Activated naive CD8-positive, alpha-beta T cell (primary cell): ENCODE results near the gene SDHB.

Experiments used
- H3K27ac Mint-ChIP-seq: one replicate; pipeline ENCODE4 v1.8.0; 2021; ENCODE audit warnings: mixed read lengths
- H3K27me3 Mint-ChIP-seq: one replicate; pipeline ENCODE4 v1.8.0; 2021; ENCODE audit warnings: mixed read lengths
- H3K36me3 Mint-ChIP-seq: one replicate; pipeline ENCODE4 v1.8.0; 2021; ENCODE audit warnings: mixed read lengths
- H3K4me1 Mint-ChIP-seq: one replicate; pipeline ENCODE4 v1.8.0; 2021; ENCODE audit warnings: low read depth, mixed read lengths
- H3K4me3 Mint-ChIP-seq: one replicate; pipeline ENCODE4 v1.8.0; 2021; ENCODE audit warnings: mild to moderate bottlenecking, mixed read lengths
- H3K9me3 Mint-ChIP-seq: one replicate; pipeline ENCODE4 v1.8.0; 2021; ENCODE audit warnings: low read depth, mixed read lengths

The SDHB gene

DNA sequence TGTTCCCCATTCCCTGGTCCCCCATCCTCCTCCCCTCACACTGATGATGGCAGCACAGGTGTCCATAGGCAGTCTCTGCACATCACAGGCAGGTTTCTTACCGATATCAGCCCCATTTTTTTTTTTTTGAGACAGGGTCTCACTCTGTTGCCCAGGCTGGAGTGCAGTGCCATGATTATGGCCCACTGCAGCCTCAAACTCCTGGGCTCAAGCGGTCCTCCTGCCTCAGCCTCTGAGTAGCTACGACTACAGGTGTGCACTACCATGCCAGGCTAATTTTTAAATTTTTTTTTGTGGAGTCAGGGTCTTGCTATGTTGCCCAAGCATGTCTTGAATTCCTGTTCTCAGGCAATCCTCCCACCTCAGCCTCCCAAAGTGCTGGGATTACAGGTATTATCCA is 28.9 kb upstream of the SDHB start:
- Mint-ChIP-seq H3K36me3 (no peaks in the 10 kb centered on the region), H3K9me3 (no peaks in the 10 kb centered on the region), H3K4me1 (no peaks in the 10 kb centered on the region), H3K27ac (no peak overlapping the region), H3K27me3 (peaks cover 3% of the 10 kb centered on the region), H3K4me3 (no peak overlapping the region)

DNA sequence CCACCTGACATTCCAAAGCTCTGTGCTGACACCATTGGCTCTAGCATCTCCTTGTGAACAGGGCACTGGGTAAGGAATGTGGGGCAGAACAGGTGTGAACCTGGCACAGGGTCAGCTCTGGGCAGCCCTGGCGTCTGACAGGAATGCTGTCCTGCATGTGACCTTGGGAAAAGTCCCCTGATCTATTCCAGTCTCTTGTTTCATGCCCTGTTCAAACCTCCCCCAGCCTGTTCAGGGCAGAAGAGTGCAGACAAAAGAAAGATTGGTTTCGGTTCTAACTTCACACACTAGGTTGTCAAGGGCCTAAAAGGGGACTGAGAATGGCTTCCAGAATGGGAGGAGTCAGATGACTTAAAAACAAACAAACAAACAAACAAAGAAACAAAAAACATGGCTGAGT is 27.6 kb upstream of the SDHB start:
- no peaks in the 10 kb centered on the region for H3K4me1 Mint-ChIP-seq
- no peaks in the 10 kb centered on the region for H3K9me3 Mint-ChIP-seq
- H3K4me3 Mint-ChIP-seq = no peak overlapping the region
- no peak overlapping the region for H3K27ac Mint-ChIP-seq
- H3K36me3 Mint-ChIP-seq = no peaks in the 10 kb centered on the region
- H3K27me3 Mint-ChIP-seq = peaks cover 3% of the 10 kb centered on the region

DNA sequence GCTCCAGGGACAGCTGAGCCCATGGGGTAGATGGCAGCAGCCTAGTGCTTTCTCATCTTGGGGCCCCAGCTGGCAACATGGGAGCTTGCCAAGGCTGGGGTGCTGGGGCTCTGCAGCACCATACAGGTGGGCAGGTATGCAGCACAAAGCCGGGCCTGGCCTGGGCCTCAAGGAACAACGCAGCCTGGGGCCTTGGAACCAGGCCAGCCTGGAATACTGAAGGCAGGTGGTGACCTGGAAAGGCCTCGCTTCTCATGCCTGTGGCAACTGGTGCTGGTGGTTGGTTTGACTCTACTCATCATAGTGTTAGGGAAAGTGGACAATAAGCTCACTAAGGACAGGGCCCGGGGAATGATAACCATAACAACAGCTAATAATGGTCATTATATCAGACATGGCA is 27.0 kb upstream of the SDHB start:
- H3K9me3 Mint-ChIP-seq = no peaks in the 10 kb centered on the region

DNA sequence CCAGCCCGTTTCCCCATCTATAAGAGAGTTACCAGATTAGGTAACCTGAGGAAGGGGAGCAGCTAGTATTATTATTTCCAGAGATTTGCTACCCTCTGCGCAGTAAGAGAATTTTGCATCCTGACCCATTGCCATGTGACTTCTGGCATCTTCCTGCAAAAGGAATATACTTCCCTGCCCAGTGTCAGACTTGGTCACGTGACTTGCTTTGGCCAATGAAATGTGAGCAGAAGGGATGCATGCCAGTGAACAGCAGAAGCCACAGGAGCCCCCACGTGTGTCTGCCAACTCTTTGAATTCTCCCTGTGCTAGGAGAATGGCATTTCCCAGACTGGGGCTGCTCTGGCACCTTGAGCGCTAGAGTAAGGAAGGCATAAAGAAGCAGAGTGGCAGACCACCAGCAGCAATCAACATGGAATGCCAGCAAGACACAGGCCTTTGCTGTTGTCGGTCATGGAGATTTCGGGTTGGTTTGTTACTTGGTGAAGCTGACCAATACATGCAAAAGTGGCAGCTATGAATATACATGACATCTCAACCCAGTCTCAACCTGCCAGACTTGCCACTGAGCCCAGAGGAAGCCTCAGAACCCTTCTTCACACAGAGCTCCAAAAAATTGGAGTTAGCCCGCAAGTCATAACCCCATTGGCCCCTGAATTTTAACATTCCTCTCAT is 26.4 kb upstream of the SDHB start:
- Mint-ChIP-seq H3K36me3 (no peaks in the 10 kb centered on the region), H3K4me1 (no peaks in the 10 kb centered on the region), H3K27ac (no peak overlapping the region), H3K27me3 (peaks cover 3% of the 10 kb centered on the region), H3K9me3 (no peaks in the 10 kb centered on the region), H3K4me3 (no peak overlapping the region)

More for the DNA sequence above, 27.0 kb upstream of the SDHB start:
- Mint-ChIP-seq H3K27me3 (peaks cover 3% of the 10 kb centered on the region), H3K4me3 (no peak overlapping the region), H3K27ac (no peak overlapping the region), H3K36me3 (no peaks in the 10 kb centered on the region), H3K4me1 (no peaks in the 10 kb centered on the region)

DNA sequence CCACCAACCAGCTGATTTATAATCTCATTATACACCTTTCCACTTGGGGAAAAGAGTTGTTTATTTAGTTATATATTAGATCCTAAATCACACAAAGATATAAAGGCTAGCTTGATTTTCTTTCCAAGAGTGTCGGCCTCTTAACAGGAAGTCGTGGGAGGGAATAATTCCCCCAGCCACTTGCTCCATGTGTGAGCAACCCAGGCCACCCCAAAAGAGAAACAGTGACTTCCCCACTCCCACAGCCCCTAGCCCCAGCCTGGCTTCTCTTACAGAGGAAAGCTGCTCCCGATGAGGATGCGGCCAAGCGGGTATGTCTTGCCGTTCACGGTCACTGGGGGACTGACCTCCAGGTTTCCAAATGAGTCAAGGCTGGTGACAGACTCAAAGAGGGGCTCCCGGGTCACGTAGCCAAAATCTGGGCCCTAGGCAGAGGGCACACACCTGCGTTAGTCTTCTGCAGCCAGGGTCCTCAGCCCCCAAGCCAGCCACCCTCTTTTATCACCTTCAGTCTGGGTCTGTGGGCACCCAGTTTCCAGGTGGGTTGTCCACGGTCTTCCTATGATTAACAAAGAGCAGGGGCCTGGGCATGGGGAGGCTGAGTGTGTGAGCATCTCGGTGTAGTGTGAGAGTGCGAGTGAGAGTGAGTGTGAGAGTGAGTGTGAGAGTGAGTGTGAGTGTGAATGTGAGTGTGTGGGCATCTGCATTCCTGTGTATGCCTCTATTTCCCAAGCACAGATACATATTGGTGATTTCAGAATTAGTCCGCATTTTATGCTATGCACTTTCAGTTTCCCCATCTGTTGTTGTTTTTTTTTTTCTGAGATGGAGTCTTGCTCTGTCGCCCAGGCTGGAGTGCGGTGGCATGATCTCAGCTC is 25.4 kb upstream of the SDHB start:
- H3K4me3 Mint-ChIP-seq = no peak overlapping the region
- H3K36me3 Mint-ChIP-seq = no peaks in the 10 kb centered on the region
- no peaks in the 10 kb centered on the region for H3K9me3 Mint-ChIP-seq
- no peaks in the 10 kb centered on the region for H3K27me3 Mint-ChIP-seq
- no peaks in the 10 kb centered on the region for H3K4me1 Mint-ChIP-seq
- H3K27ac Mint-ChIP-seq = no peak overlapping the region

DNA sequence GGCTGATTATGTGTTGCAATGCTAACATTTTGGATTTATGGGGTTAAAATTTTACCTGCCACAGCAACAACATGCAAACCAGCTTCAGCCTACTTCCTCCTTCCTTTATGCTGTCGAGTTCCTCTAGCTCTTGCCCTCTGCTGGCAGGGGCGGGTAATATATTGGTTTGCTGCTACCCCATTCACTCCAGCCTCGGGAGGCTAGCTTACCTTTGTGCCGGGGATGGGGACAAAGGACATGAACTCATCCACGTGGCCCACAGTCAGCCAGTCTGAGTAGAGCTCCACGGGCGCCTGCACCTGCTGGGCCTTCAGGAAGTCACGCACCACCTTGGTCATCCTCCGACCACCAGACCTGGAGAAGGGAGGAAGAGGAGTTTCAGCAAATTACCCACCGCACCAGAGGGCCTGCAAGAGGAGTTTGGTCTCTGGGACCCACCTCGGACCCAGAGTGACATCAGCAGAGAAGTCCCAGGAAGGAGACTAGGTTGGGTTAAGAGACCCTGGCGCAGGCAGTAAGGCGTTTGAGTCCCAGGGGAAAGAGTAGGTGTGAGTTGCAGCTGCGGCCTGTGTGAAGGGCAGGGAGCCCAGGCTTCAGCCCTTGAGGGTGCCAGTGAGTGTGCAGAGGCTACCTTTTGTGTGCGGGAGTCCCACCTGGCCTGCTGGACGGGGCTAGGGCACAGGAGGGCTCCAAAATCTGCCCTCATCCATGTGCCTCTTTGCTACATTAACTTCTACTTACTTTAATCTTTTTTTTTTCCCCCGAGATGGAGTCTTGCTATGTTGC is 21.8 kb upstream of the SDHB start:
- H3K4me3 Mint-ChIP-seq = no peak overlapping the region
- no peaks in the 10 kb centered on the region for H3K36me3 Mint-ChIP-seq
- H3K27ac Mint-ChIP-seq = no peak overlapping the region
- H3K27me3 Mint-ChIP-seq = no peaks in the 10 kb centered on the region
- no peaks in the 10 kb centered on the region for H3K4me1 Mint-ChIP-seq
- no peaks in the 10 kb centered on the region for H3K9me3 Mint-ChIP-seq

DNA sequence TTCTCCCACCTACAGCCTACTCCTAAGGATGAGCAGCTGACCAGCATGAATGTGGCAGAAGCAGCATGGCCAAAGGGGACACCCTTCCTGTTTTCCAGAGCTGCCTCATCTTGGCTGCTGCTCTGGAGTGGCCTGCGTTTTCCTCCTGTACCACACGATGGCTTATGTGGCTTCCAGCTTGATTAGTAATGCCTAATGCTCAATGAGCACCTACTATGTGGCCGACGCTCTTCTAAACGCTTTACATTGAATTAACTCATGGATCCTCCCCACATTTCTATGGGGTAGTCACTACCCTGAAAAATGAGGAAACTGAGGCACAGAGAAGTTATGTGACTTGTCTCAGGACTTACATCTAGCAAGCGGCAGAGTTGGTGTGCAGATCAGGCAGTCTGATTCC is 18.0 kb upstream of the SDHB start:
- Mint-ChIP-seq H3K27ac (no peak overlapping the region), H3K4me3 (no peak overlapping the region), H3K4me1 (no peaks in the 10 kb centered on the region), H3K9me3 (no peaks in the 10 kb centered on the region), H3K27me3 (no peaks in the 10 kb centered on the region), H3K36me3 (no peaks in the 10 kb centered on the region)

DNA sequence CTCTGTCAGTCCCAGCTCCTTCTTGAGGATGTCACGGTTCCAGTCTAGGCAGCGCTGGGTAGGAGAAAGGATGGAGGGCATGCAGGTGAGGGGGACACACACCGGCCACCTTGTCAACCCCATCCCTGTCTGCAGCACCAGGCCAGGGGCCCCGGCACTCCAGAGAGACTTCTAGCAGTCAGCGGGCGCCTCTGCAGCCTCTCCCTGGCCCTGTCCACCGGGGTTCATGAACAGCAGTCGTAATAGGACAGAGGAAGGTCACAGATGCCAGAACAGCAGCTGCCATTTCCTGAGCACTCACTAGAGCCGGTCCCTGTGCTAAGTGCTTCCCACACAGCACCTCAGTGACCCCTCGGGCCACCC is 16.3 kb upstream of the SDHB start:
- Mint-ChIP-seq H3K36me3 (no peaks in the 10 kb centered on the region), H3K27me3 (no peaks in the 10 kb centered on the region), H3K4me3 (no peak overlapping the region), H3K27ac (no peak overlapping the region), H3K4me1 (no peaks in the 10 kb centered on the region), H3K9me3 (no peaks in the 10 kb centered on the region)

DNA sequence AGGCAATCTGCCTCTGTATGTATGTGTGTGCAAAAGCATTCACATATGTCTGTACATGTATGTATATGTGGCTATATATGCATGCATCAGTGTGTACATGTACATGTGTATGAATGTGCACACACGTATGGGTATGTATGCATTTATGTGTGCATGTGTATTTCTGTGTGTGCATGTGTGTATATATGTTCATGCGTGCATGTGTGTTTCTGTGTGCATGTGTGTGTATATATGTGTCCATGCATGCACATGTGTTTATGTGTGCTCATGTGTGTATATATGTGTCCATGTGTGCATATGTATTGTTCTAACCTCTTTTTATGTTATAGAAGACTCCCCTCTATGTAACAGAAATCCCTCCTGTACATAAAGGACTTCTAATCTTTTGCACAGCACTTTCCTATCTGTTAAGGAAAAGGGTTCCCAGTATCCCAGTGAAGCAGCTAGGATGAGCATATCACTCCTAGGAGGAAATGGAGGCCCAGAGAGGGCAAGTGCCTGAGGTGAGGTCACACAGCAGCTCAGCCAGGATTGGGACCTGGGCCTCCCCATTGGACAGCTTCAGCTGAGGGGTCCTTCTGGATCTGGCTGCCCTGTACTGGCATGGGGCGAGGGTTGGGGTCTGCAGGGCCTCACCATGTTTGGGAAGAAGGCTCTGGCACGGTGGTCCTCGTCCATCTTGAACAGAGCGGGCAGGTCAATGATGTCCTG is 15.8 kb upstream of the SDHB start:
- Mint-ChIP-seq H3K27me3 (no peaks in the 10 kb centered on the region), H3K4me1 (no peaks in the 10 kb centered on the region), H3K36me3 (no peaks in the 10 kb centered on the region), H3K9me3 (no peaks in the 10 kb centered on the region), H3K4me3 (no peak overlapping the region), H3K27ac (no peak overlapping the region)

DNA sequence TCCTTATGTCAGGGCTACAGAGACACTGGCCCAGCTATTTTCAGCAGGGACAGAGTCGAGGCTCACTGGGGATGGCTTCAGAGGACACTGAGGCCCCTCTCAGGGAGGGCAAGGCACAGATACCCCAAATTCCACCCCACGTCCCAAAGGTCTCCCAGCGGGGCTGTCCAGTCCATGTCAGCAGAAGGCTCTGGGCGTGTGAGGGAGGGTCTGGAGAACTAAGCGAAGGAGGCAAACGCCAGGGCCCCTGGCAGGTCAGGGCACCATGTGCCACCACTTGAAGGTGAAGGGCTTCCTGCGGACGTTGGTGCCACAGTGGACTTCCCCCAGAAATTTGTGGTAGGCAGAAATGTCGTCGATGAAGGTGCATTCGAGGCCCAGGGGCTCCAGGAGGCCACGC is 15.0 kb upstream of the SDHB start:
- Mint-ChIP-seq H3K27ac (no peak overlapping the region), H3K4me3 (no peak overlapping the region), H3K9me3 (no peaks in the 10 kb centered on the region), H3K4me1 (no peaks in the 10 kb centered on the region), H3K36me3 (no peaks in the 10 kb centered on the region), H3K27me3 (no peaks in the 10 kb centered on the region)

DNA sequence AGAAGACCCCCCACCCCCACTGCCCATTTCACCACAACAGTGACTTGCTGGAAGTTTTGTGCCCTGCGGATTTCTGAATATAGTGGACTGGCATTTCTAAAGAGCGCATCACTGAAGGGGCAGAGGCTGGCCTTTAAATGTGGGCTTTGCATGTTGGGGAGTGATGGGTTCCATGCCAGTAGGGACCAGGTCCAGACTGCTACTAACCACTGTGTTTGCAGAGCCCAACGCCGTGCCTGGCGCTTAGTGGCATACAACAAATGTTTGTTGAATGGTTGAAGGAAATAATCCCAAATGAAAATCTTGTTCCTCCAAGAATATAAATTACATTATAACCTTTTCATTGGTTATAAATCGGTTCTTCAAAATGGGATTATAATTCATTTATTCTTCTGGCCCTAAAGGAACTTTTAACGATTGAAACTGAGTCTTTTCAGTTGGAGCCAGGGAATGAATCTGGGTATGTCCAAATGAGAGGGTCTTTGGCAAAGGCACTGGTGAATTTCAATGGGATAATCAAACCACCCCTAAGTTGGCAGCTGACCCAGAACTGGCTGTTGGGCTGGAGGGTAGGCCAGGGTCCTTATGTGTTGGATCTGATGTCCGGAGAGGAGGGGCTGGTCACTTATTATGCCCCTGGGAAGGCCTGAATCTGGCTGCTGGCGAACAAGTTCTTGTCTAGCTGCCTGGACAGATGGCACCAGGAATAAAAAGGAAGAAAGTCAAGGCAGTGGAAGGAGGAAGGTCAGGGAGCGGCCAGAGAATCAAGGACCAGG is 13.8 kb upstream of the SDHB start:
- Mint-ChIP-seq H3K9me3 (no peaks in the 10 kb centered on the region), H3K27ac (no peak overlapping the region), H3K27me3 (no peaks in the 10 kb centered on the region), H3K36me3 (no peaks in the 10 kb centered on the region), H3K4me3 (no peak overlapping the region), H3K4me1 (peaks cover 4% of the 10 kb centered on the region)

DNA sequence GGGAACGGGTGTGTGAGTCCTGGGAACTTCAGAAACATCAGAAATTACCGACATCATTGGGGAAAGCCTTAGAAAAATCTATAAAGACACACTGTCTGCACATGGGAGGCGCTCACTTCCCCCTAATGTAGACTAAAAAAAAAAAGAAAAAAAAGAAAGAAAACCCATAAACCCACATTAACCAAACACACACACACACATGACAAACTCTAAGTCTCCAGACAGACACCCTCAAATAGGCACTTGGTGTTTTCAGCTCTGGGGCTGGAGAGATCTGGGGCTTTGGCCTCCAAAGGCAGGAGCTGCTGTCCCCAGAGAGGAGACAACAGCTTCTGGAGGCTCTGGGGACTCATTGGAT is 13.2 kb upstream of the SDHB start:
- no peaks in the 10 kb centered on the region for H3K36me3 Mint-ChIP-seq
- H3K27me3 Mint-ChIP-seq = no peaks in the 10 kb centered on the region
- no peak overlapping the region for H3K27ac Mint-ChIP-seq
- peaks cover 4% of the 10 kb centered on the region for H3K4me1 Mint-ChIP-seq
- no peak overlapping the region for H3K4me3 Mint-ChIP-seq
- H3K9me3 Mint-ChIP-seq = no peaks in the 10 kb centered on the region

DNA sequence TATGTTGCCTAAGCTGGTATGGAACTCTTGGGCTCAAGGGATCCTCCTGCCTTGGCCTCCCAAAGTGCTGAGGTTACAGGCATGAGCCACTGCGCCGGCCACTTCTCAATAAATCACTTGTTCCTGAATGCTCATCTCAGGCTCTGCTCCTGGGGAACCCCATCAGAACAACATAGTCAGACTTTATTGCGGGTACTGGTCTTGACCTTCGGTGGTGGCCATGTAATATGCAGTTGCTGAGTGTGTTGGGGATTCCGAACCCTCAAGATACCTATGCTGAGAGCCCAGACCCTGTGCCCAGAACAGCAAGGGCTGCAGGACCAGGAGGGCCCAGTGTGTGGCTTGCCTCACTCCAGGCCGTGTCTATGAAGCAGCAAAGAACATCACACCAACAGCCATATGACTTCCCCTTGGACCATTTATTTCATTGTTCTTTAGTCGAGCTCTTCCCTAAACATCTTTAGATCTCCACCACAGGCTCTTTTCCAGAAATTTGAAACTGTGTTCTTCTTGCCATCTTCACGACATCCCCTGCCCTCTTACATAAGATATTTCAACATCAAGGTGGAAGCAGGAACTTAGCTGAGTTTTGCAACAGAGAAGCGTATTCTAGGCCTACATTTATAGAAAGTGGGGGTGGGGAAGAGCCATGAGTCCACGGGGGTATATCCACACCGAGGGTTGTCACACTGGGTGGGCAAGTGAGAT is 12.7 kb upstream of the SDHB start:
- no peak overlapping the region for H3K4me3 Mint-ChIP-seq

DNA sequence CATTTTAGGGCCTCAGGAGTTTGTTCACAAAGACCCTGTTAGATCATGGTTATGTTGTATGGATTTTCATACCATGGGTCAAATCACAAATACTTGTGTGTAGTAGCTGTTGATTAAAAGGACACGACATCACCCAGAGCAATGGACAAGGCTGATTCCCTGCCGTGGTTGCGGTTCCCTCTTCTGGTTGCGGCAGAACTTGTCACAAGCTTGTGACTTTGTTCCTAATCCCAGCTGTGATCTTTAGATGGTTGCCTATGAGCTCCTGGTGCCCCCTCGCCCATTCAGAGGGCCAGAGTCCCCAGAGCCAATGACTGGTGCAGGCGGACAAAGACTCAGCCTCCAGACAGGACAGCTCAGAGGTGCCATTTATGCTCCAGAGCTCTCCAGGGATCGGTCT is 11.8 kb upstream of the SDHB start:
- Mint-ChIP-seq H3K27ac (no peak overlapping the region), H3K9me3 (no peaks in the 10 kb centered on the region), H3K4me1 (peaks cover 4% of the 10 kb centered on the region)

More for the DNA sequence above, 12.7 kb upstream of the SDHB start:
- Mint-ChIP-seq H3K9me3 (no peaks in the 10 kb centered on the region), H3K27me3 (no peaks in the 10 kb centered on the region), H3K27ac (no peak overlapping the region), H3K36me3 (no peaks in the 10 kb centered on the region), H3K4me1 (peaks cover 4% of the 10 kb centered on the region)

More for the DNA sequence above, 11.8 kb upstream of the SDHB start:
- Mint-ChIP-seq H3K36me3 (no peaks in the 10 kb centered on the region), H3K27me3 (no peaks in the 10 kb centered on the region), H3K4me3 (no peak overlapping the region)
